Measurements from ENCODE around the gene HRH1. TPM values are rescaled to one million over a fixed set of nuclear protein-coding genes. Genes with fewer than 3 reads are reported as not detected.

The HRH1 gene
- total and polyA plus RNA-seq, 2 donors (not counting 1 experiment from before 2014, with no cell fraction given), result not detected

DNA sequence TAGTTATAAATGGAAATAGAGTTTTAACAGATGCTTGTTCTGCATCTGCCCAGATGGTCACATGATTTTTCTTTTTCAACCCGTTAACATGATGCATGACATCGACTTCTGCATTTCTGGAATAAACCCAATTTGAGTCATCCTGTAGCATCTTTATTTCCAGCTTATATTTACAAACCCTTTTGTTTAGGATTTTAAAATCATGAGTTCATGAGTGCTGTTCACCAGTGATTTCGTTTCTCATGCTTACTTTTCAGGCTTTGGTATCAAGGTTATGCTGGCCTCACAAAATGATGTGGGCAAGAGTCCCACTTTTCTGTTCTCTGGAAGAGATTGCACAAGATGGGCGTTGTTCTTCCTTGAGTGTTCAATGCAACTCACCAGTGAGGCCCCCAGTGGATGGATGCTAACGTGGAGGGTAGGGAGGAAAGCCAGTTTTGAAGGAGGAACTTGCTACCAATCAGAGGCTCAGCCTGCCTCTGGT, 5.2 kb downstream of the HRH1 start:
- POLR2A ChIA-PET, result no interaction called here
- peaks cover 44% of the 10 kb centered on the region for H3K27me3 Mint-ChIP-seq
- CTCF ChIA-PET, result interaction anchor here (1.3 kb wide), 1 partner anchor 99 kb away, joined by 4 read pairs; no protein-coding TSS in a partner anchor

DNA sequence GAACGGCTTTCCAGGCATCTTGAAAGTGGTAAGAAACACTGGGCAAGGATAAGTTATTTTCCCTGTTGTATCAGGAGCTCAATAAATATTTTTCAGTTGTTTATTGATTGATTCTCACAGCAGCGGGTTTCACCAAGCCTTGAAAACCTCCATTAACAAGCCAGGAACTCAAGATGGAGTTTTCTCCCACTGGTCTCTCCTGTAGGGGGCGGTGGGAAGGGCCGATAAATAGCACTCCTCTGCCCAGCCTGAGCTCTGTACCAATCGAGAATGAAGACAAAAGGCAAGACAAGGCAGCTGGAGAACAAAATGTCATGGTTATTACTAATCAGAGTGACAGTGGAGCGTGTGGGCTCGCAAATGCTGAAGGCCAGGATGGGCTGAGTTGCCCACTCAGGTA, 7.4 kb downstream of the HRH1 start:
- WGBS (ENCODE audit: insufficient coverage), result 84% methylated on average over 6 of the region's 7 CpGs
- Mint-ChIP-seq H3K9me3 (ENCODE audit: insufficient read depth) (no peaks in the 10 kb centered on the region), H3K27ac (no peak overlapping the region), H3K27me3 (peaks cover 24% of the 10 kb centered on the region), H3K4me3 (no peak overlapping the region), H3K4me1 (peaks cover 4% of the 10 kb centered on the region)
- Histone ChIP-seq H3K27me3 (replicated peaks in 1 of 4; ENCODE audit: control extremely low read depth in 1 of 4, control insufficient read depth in 3 of 4, insufficient read depth in 4 of 4, low read length in 3 of 4) (peaks cover 0 to 16% (median 2%) of the 10 kb centered on the region in 4 experiments), H3K27ac (ENCODE audit: low read length in 2 of 2) (no peak overlapping the region), H3K9ac (ENCODE audit: low read length) (no peak overlapping the region), H4K20me1 (ENCODE audit: control insufficient read depth, insufficient read depth, low read length, poor library complexity, severe bottlenecking) (no peaks in the 10 kb centered on the region), H3K79me2 (ENCODE audit: control insufficient read depth, insufficient read depth, low read length) (no peaks in the 10 kb centered on the region), H3K4me1 (ENCODE audit: control insufficient read depth in 2 of 2, insufficient read depth in 2 of 2, low read length in 2 of 2) (no peaks in the 10 kb centered on the region), H3K4me3 (ENCODE audit: control extremely low read depth in 1 of 5, extremely low read depth in 1 of 5, insufficient read depth in 1 of 5, low read depth in 2 of 5, low read length in 4 of 5) (no peak overlapping the region), H3K9me3 (ENCODE audit: control extremely low read depth in 1 of 3, control insufficient read depth in 2 of 3, insufficient read depth in 1 of 3, low read length in 2 of 3) (no peaks in the 10 kb centered on the region), H2AFZ (ENCODE audit: insufficient read depth, low read depth, low read length, poor library complexity, severe bottlenecking) (no peak overlapping the region), H3K4me2 (replicated peaks; ENCODE audit: low read depth, low read length, poor library complexity, severe bottlenecking) (no peak overlapping the region), H3K36me3 (replicated peaks in 1 of 2; ENCODE audit: control extremely low read depth in 1 of 2, control insufficient read depth in 1 of 2, extremely low read depth in 1 of 2, insufficient read depth in 2 of 2, low read length in 1 of 2) (no peaks in the 10 kb centered on the region)
- intact Hi-C loops (cut with micrococcal nuclease), result no loop called here
- ChIA-PET POLR2A (no interaction called here), CTCF (no interaction called here)
- ATAC-seq (ENCODE audit: low read depth) (no peak), DNase-seq (no peak)
- TF ChIP-seq EZH2 (IDR thresholded peaks at IDR 0.05; ENCODE audit: borderline replicate concordance, insufficient read depth, low read depth, low read length, poor library complexity, severe bottlenecking), result no peak
- TF ChIP-seq, protein P1, sequence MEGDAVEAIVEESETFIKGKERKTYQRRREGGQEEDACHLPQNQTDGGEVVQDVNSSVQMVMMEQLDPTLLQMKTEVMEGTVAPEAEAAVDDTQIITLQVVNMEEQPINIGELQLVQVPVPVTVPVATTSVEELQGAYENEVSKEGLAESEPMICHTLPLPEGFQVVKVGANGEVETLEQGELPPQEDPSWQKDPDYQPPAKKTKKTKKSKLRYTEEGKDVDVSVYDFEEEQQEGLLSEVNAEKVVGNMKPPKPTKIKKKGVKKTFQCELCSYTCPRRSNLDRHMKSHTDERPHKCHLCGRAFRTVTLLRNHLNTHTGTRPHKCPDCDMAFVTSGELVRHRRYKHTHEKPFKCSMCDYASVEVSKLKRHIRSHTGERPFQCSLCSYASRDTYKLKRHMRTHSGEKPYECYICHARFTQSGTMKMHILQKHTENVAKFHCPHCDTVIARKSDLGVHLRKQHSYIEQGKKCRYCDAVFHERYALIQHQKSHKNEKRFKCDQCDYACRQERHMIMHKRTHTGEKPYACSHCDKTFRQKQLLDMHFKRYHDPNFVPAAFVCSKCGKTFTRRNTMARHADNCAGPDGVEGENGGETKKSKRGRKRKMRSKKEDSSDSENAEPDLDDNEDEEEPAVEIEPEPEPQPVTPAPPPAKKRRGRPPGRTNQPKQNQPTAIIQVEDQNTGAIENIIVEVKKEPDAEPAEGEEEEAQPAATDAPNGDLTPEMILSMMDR (IDR thresholded peaks at IDR 0.05), result no peak

More for the DNA sequence above, 5.2 kb downstream of the HRH1 start:
- H3K27me3 ChIP-seq (replicated peaks in 1 of 4; ENCODE audit: control extremely low read depth in 1 of 4, control insufficient read depth in 3 of 4, insufficient read depth in 4 of 4, low read length in 3 of 4), result peaks cover 0 to 38% (median 16%) of the 10 kb centered on the region in 4 experiments
- no peak for ATAC-seq (ENCODE audit: low read depth)
- H2AFZ ChIP-seq (ENCODE audit: insufficient read depth, low read depth, low read length, poor library complexity, severe bottlenecking), result no peak overlapping the region
- no peak overlapping the region for H3K9ac ChIP-seq (ENCODE audit: low read length)
- DNase-seq, result no peak
- H3K4me2 ChIP-seq (replicated peaks; ENCODE audit: low read depth, low read length, poor library complexity, severe bottlenecking), result no peak overlapping the region
- H3K4me3 ChIP-seq (ENCODE audit: control extremely low read depth in 1 of 5, extremely low read depth in 1 of 5, insufficient read depth in 1 of 5, low read depth in 2 of 5, low read length in 4 of 5), result no peak overlapping the region
- intact Hi-C loops (cut with micrococcal nuclease), result no loop called here
- Mint-ChIP-seq H3K4me1 (peaks cover 17% of the 10 kb centered on the region), H3K9me3 (ENCODE audit: insufficient read depth) (no peaks in the 10 kb centered on the region), H3K27ac (no peak overlapping the region), H3K4me3 (no peak overlapping the region)
- peaks cover 11 to 14% of the 10 kb centered on the region in 2 donors for H3K4me1 ChIP-seq (ENCODE audit: control insufficient read depth in 2 of 2, insufficient read depth in 2 of 2, low read length in 2 of 2)
- no peak overlapping the region for H3K27ac ChIP-seq (ENCODE audit: low read length in 2 of 2)
- no peaks in the 10 kb centered on the region for H4K20me1 ChIP-seq (ENCODE audit: control insufficient read depth, insufficient read depth, low read length, poor library complexity, severe bottlenecking)
- TF ChIP-seq EZH2 (IDR thresholded peaks at IDR 0.05; ENCODE audit: borderline replicate concordance, insufficient read depth, low read depth, low read length, poor library complexity, severe bottlenecking), result no peak
- TF ChIP-seq, protein P1 (IDR thresholded peaks at IDR 0.05), result no peak
- no peaks in the 10 kb centered on the region for H3K36me3 ChIP-seq (replicated peaks in 1 of 2; ENCODE audit: control extremely low read depth in 1 of 2, control insufficient read depth in 1 of 2, extremely low read depth in 1 of 2, insufficient read depth in 2 of 2, low read length in 1 of 2)
- no peaks in the 10 kb centered on the region for H3K79me2 ChIP-seq (ENCODE audit: control insufficient read depth, insufficient read depth, low read length)
- 23% methylated on average over 2 of the region's 5 CpGs for WGBS (ENCODE audit: insufficient coverage)
- H3K9me3 ChIP-seq (ENCODE audit: control extremely low read depth in 1 of 3, control insufficient read depth in 2 of 3, insufficient read depth in 1 of 3, low read length in 2 of 3), result no peaks in the 10 kb centered on the region
